GM18867 (cell line): ENCODE data around the gene ZNF175.

Experiments
- ATAC-seq: cut with Tn5 transposase; IDR thresholded peaks from one replicate; pipeline ENCODE4 v1.9.1; 2021; ENCODE audit warnings: mild to moderate bottlenecking, moderate library complexity; ENCODE audit not compliant: unreplicated experiment

Gene ZNF175

GRCh38 chr19:51587264-51588191 lies 16.4 kb downstream of the ZNF175 start:
- ATAC-seq, result no peak

GRCh38 chr19:51589511-51589910 lies 18.4 kb downstream of the ZNF175 start:
- ATAC-seq, result no peak

- ATAC-seq, result no peak
Measured at GRCh38 chr19:51590441-51590840, 19.4 kb downstream of the ZNF175 start.

GRCh38 chr19:51592521-51592920 lies 21.4 kb downstream of the ZNF175 start:
- ATAC-seq, result no peak

- no peak for ATAC-seq
Measured at GRCh38 chr19:51593138-51593890, 22.2 kb downstream of the ZNF175 start.

GRCh38 chr19:51593969-51594773 lies 23.1 kb downstream of the ZNF175 start:
- ATAC-seq, result peak; percentile 96

- ATAC-seq, result no peak
Measured at GRCh38 chr19:51594774-51595109, 23.7 kb downstream of the ZNF175 start.

- no peak for ATAC-seq
Measured at GRCh38 chr19:51595190-51596175, 24.4 kb downstream of the ZNF175 start.

GRCh38 chr19:51598159-51598915 lies 27.3 kb downstream of the ZNF175 start:
- ATAC-seq, result no peak

- ATAC-seq, result no peak
Measured at GRCh38 chr19:51599084-51599483, 28.0 kb downstream of the ZNF175 start.

- no peak for ATAC-seq
Measured at GRCh38 chr19:51600940-51601580, 30.0 kb downstream of the ZNF175 start.

GRCh38 chr19:51602189-51602854 lies 31.2 kb downstream of the ZNF175 start:
- ATAC-seq, result no peak

GRCh38 chr19:51607077-51607476 lies 36.0 kb downstream of the ZNF175 start:
- peak; percentile 93 for ATAC-seq

- ATAC-seq, result no peak
Measured at GRCh38 chr19:51607920-51608562, 37.0 kb downstream of the ZNF175 start.

GRCh38 chr19:51610576-51610975 lies 39.5 kb downstream of the ZNF175 start:
- no peak for ATAC-seq

- ATAC-seq, result no peak
Measured at GRCh38 chr19:51614789-51615188, 43.7 kb downstream of the ZNF175 start.

- ATAC-seq, result no peak
Measured at GRCh38 chr19:51615991-51616390, 44.9 kb downstream of the ZNF175 start.

- peak; percentile 74 for ATAC-seq
Measured at GRCh38 chr19:51621178-51621577, 50.1 kb downstream of the ZNF175 start.
